Progenitor cell of endocrine pancreas (in vitro differentiated cells): ENCODE results near the gene RRH. TPM values are rescaled to one million over a fixed set of nuclear protein-coding genes. Genes with fewer than 3 reads are reported as not detected.
"Not testable (repeated sequence)": the region's sequence is repeated elsewhere in the genome, so short reads cannot be mapped to it uniquely, and the experiment has no call there.

ENCODE experiments used
- DNase-seq: peaks from one replicate; pipeline ENCODE4 v3.0.0; 2021; ENCODE audit warnings: low spot score; ENCODE audit not compliant: unreplicated experiment
- H3K27ac Mint-ChIP-seq: 2 replicates; pipeline ENCODE4 v1.8.0; 2021; ENCODE audit warnings: mild to moderate bottlenecking, moderate library complexity, mixed read lengths
- H3K27me3 Mint-ChIP-seq: 2 replicates; pipeline ENCODE4 v1.8.0; 2021; ENCODE audit warnings: mixed read lengths
- H3K36me3 Mint-ChIP-seq: 2 replicates; pipeline ENCODE4 v1.8.0; 2022; ENCODE audit warnings: mixed read lengths; ENCODE audit not compliant: insufficient read depth
- H3K4me1 Mint-ChIP-seq: 2 replicates; pipeline ENCODE4 v1.8.0; 2021; ENCODE audit warnings: low read depth, mixed read lengths
- H3K4me3 Mint-ChIP-seq: 2 replicates; pipeline ENCODE4 v1.8.0; 2021; ENCODE audit warnings: low read depth, mild to moderate bottlenecking, moderate library complexity, mixed read lengths
- H3K9me3 Mint-ChIP-seq: 2 replicates; pipeline ENCODE4 v1.8.0; 2021; ENCODE audit warnings: low read depth, mixed read lengths
- total RNA-seq: library from RNA; stranded (reverse); gene quantifications from 2 replicates; pipeline ENCODE4 v1.2.1, GENCODE V29; 2021
- TF ChIP-seq, protein P1 (sequence below): fragments of 200-600 bp; sonication (generic); IDR thresholded peaks from one replicate; pipeline ENCODE4 v1.5.0; 2021; ENCODE audit warnings: antibody characterized with exemption, mild to moderate bottlenecking; ENCODE audit not compliant: unreplicated experiment

The RRH gene
- total RNA-seq, 1 donor from 2014 or later, result 0.57 TPM

- Mint-ChIP-seq H3K27me3 (no peaks in the 10 kb centered on the region), H3K4me1 (peaks cover 23% of the 10 kb centered on the region), H3K9me3 (no peaks in the 10 kb centered on the region), H3K27ac (no peak overlapping the region), H3K4me3 (no peak overlapping the region), H3K36me3 (no peaks in the 10 kb centered on the region)
- no peak for DNase-seq
- TF ChIP-seq, protein P1, sequence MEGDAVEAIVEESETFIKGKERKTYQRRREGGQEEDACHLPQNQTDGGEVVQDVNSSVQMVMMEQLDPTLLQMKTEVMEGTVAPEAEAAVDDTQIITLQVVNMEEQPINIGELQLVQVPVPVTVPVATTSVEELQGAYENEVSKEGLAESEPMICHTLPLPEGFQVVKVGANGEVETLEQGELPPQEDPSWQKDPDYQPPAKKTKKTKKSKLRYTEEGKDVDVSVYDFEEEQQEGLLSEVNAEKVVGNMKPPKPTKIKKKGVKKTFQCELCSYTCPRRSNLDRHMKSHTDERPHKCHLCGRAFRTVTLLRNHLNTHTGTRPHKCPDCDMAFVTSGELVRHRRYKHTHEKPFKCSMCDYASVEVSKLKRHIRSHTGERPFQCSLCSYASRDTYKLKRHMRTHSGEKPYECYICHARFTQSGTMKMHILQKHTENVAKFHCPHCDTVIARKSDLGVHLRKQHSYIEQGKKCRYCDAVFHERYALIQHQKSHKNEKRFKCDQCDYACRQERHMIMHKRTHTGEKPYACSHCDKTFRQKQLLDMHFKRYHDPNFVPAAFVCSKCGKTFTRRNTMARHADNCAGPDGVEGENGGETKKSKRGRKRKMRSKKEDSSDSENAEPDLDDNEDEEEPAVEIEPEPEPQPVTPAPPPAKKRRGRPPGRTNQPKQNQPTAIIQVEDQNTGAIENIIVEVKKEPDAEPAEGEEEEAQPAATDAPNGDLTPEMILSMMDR, result no peak
Measured at GRCh38 chr4:109846395-109847098, 18.8 kb downstream of the RRH start.

DNA sequence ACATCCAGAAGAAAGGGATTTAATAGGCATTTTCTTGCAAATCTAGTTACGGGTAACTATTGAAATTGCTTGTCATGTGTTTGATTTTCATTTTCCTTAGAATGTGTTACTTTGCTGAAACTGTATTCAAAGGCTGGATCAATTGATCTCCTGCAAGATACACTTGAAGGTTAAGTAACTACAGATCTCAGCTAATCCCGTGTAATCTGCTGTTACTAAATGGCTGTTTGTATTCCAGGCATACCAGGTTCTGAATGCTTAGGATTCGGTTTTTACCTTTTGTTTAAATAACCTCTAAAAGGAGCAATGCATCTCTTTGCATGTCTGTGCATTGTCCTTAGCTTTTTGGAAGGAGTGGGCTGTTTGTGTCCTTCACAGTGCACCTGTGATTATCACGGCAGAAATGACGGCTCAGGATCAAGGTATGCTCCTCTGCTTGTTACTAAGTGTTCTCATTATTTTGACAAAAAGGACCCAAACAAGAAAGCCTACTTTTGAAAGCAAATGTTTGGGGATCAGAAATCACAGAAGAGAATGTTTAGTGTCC, 20.2 kb downstream of the RRH start, which contains the start of gene LRIT3:
Gene LRIT3, plus strand, starts transcription at position 212 of the 547 bp plus-strand sequence. Its CDS starts 95 bp downstream, at position 307.
- H3K27ac Mint-ChIP-seq, result no peak within 1 kb of the TSS
- no peak for DNase-seq
- H3K4me3 Mint-ChIP-seq, result no peak within 1 kb of the TSS
- no peaks in the 10 kb centered on the region for H3K27me3 Mint-ChIP-seq
- no peaks in the 10 kb centered on the region for H3K9me3 Mint-ChIP-seq
- peaks cover 23% of the 10 kb centered on the region for H3K4me1 Mint-ChIP-seq
- TF ChIP-seq, protein P1, result no peak
- H3K36me3 Mint-ChIP-seq, result no peaks in the 10 kb centered on the region

DNA sequence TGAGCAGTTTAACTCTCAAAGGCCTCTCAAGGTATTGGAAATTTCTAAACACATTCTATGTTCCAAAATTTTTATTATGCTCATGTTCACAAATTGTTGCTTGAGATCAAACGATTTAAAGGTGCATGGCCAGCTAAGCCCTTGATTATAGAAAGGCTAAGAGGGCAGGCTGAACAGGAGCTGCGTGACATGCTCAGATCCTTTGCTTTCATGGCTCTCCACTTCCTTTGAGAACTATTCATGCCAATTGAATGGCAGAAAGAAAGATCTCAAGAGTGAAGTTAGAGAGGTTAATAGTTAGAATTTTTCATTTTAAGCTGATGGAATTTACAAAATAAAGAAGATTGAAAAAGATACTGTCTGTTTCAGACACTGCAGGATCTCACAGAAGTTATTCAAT, 20.7 kb downstream of the RRH start:
- Mint-ChIP-seq H3K4me1 (peaks cover 23% of the 10 kb centered on the region), H3K4me3 (no peak overlapping the region), H3K27me3 (no peaks in the 10 kb centered on the region), H3K9me3 (peaks cover 4% of the 10 kb centered on the region), H3K27ac (no peak overlapping the region), H3K36me3 (no peaks in the 10 kb centered on the region)
- DNase-seq, result no peak
- TF ChIP-seq, protein P1, result no peak

DNA sequence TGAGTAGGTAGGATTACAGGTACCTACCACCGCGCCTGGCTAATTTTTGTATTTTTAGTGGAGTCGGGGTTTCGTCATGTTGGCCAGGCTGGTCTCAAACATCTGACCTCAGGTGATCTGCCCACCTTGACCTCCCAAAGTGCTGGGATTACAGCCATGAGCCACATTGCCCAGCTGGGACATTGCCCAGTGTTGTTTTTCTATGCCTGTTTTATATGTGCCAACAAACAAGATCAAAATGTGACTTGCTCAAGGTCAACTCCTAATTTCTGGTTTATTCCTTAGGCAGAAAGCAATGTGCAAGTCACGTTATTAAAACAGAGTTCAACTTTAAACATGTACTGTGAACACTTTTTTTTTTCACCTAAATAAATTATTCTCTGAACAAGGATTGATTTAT, 22.8 kb downstream of the RRH start:
- TF ChIP-seq, protein P1, result no peak
- no peaks in the 10 kb centered on the region for H3K36me3 Mint-ChIP-seq
- no peaks in the 10 kb centered on the region for H3K27me3 Mint-ChIP-seq
- no peak overlapping the region for H3K4me3 Mint-ChIP-seq
- peaks cover 19% of the 10 kb centered on the region for H3K4me1 Mint-ChIP-seq
- no peak for DNase-seq
- H3K27ac Mint-ChIP-seq, result no peak overlapping the region
- peaks cover 11% of the 10 kb centered on the region for H3K9me3 Mint-ChIP-seq

DNA sequence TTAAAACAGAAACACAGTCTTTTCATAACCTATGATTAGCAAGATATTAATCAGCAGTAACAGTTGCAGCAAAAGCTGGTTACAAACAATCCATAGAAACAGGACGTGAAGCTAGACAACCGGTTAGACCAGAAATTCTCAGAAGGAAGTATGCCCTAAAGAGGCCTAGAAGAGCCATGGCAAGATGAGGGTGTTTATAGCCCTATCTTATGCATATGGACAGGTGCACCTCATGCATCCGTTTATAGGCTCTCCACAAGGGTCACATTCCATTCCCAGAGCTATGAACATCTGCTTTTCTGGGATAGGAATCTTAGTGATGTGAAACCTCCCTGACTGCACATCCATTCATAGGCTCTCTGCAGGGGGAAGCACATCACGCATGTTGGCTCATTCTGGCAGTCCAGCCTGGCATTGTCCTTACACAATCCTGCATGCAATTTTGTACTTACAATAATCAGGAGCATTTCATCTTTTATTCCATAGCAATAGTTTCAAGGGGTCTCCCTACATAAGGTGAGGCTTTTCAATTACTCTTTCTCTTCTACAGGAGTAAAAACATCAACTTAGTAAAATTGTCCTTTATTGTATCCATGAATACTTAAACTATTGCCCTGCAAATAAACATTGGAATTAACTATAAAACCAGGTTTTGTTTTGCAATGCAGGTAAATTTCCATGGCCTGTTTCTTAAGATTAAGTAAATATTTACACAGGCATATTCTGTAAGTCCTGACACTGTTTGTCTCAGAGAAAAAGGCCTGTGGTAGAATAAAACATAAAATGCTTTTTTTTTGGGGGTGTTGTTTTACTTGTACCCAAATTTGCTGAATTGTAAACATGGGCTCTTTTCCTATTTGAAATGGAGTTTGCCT, 31.9 kb downstream of the RRH start:
- H3K4me1 Mint-ChIP-seq, H3K27me3 Mint-ChIP-seq, H3K27ac Mint-ChIP-seq, H3K36me3 Mint-ChIP-seq, DNase-seq, H3K4me3 Mint-ChIP-seq: not testable (repeated sequence)
- H3K9me3 Mint-ChIP-seq, result peaks cover 35% of the 10 kb centered on the region
